ENCODE measurements around the gene ZNF595.
"Not testable (repeated sequence)": the region's sequence is repeated elsewhere in the genome, so short reads cannot be mapped to it uniquely, and the experiment has no call there.

ZNF595 gene

DNA sequence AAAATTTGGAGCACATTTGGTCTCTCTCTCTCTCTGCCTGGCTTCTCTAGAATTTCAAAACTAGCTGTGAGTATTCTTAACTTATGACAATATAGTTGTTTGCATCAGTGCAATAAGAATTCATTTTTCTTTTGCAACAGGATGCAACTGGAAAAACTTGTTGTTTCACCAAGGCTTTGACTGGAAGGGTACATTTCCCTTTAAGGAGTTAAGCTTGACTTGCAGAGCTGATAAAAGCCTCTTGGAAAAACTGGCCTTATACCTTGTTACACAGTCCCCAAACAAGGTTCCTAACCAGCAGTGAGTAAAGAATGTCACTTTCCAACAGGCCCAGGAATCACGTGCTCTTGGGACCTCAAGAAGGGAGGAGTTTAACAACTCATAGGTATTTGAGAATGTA lies 45.3 kb downstream of the ZNF595 start:
- WGBS, 2 experiments (ENCODE audit: insufficient coverage in 2 of 2), result 71% methylated on average over 1 of the region's 1 CpG; no CpG with 5 or more reads in 1 of the 2 experiments
- H3K9me3 ChIP-seq (ENCODE audit: control insufficient read depth, low read length), result peaks cover 58% of the 10 kb centered on the region
- no peaks in the 10 kb centered on the region for H3K4me1 ChIP-seq (ENCODE audit: control insufficient read depth, insufficient read depth, low read length, poor library complexity, severe bottlenecking)
- no peak overlapping the region for H3K27ac ChIP-seq (ENCODE audit: low read depth, low read length, severe bottlenecking)
- no peaks in the 10 kb centered on the region for H3K36me3 ChIP-seq (ENCODE audit: control insufficient read depth, insufficient read depth, low read length)
- no peak overlapping the region for H3K4me3 ChIP-seq (ENCODE audit: extremely low read depth, insufficient read depth, low read length, poor library complexity, severe bottlenecking)

DNA sequence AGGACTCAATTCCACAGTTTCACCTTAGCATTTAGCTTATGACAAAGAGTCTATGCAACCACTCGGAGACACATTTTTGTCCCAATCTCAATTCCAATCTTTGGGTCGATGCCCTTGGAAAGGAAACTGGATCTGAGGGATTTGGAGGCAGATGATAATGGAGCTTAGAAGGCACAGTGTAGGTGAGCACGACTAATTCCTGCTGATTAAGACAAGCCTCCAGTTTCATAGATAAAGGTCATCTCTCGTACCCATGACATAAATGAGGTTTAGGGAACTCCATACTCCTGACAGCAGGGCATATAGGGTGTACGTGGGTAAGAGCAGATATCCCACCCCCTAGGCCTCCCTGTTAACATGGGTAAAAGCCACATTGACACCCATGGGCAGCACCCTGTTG lies 46.7 kb downstream of the ZNF595 start:
- Histone ChIP-seq H3K9me3 (ENCODE audit: control insufficient read depth, low read length) (peaks cover 43% of the 10 kb centered on the region), H3K27ac (ENCODE audit: low read depth, low read length, severe bottlenecking) (no peak overlapping the region), H3K4me1 (ENCODE audit: control insufficient read depth, insufficient read depth, low read length, poor library complexity, severe bottlenecking) (no peaks in the 10 kb centered on the region), H3K36me3 (ENCODE audit: control insufficient read depth, insufficient read depth, low read length) (no peaks in the 10 kb centered on the region), H3K4me3 (ENCODE audit: extremely low read depth, insufficient read depth, low read length, poor library complexity, severe bottlenecking) (no peak overlapping the region)
- WGBS, 2 experiments (ENCODE audit: insufficient coverage in 2 of 2), result 67% methylated on average over 1 of the region's 5 CpGs; no CpG with 5 or more reads in 1 of the 2 experiments

DNA sequence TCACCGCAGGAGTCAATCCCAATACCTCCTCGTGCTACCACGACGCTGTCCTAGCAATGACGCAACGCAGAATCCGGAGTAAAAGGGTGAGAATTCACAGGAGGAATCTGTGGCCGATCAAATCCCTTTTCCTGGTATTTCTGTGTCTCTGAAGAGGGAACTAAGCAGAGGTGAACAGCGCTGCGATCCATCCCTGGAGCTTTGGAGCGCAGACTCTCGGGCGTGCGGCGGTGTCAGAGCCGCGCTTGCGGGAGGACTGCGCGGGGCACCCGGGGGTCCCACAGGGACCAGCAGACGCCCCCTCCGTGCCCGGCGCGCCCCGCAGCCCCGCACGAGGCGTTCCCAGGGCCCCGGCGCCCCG lies 53.9 kb downstream of the ZNF595 start:
- Histone ChIP-seq H3K4me3 (ENCODE audit: extremely low read depth, insufficient read depth, low read length, poor library complexity, severe bottlenecking) (no peak overlapping the region), H3K4me1 (ENCODE audit: control insufficient read depth, insufficient read depth, low read length, poor library complexity, severe bottlenecking) (no peaks in the 10 kb centered on the region), H3K9me3 (ENCODE audit: control insufficient read depth, low read length) (peaks cover 25% of the 10 kb centered on the region), H3K27ac (ENCODE audit: low read depth, low read length, severe bottlenecking) (no peak overlapping the region), H3K36me3 (ENCODE audit: control insufficient read depth, insufficient read depth, low read length) (no peaks in the 10 kb centered on the region)
- 56 to 73% methylated on average over 21 to 33 of the region's 33 CpGs for WGBS, 2 experiments (ENCODE audit: insufficient coverage in 2 of 2)

DNA sequence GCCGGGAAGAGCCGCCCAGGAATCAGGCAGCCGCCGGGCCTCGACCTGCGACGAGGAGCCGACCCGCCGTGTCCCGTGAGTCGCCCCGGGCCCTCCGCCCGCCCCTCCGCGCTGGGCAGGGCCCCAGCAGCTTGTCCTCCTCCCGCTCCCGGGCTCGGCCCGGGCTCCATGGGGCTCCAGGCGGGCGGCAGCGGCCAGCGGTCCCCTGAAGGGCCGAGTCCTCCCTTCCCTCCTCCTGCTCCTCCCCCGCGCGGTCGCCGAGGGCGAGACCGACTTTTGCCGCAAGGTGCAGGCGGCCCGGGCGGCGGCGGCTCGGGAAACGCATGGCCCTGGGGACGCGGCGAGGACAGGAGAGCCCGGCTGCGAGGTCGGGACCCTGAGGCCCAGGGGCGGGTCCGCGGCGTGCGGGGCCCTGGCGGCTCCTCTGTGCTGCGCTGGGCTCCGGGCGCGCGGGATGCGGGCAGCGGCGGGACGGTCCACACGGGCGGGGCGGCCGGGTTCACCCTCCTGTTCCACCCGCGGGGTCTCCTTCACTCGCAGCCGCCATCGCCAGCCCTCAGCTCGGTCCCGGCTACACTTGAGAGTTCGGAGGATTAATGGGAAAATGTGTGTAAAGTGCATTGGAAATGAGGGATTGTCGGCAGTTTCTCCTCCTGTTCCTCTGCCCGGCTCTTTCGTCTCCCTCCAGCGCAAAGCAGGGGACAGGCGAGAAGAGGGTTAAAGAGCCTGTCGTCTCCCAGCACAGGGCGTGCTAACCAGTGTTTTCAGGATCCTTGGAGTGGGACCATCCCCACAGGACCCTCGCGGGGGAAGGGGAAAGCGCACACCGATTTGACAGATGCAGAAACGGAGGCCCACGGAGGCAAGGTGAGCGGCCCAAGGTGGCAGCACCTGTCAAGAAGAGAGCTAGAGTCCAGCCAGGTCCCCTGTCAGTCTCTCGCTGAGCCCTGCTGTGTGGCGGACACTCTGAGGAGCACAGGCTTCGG lies 54.6 kb downstream of the ZNF595 start:
- Histone ChIP-seq H3K4me3 (ENCODE audit: extremely low read depth, insufficient read depth, low read length, poor library complexity, severe bottlenecking) (no peak overlapping the region), H3K4me1 (ENCODE audit: control insufficient read depth, insufficient read depth, low read length, poor library complexity, severe bottlenecking) (no peaks in the 10 kb centered on the region), H3K9me3 (ENCODE audit: control insufficient read depth, low read length) (peaks cover 26% of the 10 kb centered on the region), H3K27ac (ENCODE audit: low read depth, low read length, severe bottlenecking) (no peak overlapping the region), H3K36me3 (ENCODE audit: control insufficient read depth, insufficient read depth, low read length) (no peaks in the 10 kb centered on the region)
- 21 to 31% methylated on average over 69 to 76 of the region's 91 CpGs for WGBS, 2 experiments (ENCODE audit: insufficient coverage in 2 of 2)

DNA sequence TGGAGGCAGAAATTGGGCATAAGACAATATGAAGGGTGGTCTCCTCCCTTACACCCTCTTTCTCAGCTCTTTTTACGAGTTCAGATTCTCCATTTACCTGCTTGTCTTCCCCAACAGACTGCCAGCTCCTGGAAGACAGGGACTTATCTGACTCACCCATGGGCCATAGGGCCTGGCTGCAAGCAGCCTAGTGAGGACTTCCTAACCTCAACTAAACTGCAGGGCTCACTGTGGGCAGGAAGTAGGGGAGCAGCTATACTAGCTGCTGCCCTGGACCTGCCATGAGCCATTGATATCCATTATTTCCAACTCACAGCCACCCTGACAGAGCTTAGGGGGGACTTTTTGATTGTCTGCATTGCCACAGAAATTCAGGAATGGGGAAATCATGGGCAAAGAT lies 59.6 kb downstream of the ZNF595 start:
- Histone ChIP-seq H3K27ac (ENCODE audit: low read depth, low read length, severe bottlenecking) (no peak overlapping the region), H3K4me1 (ENCODE audit: control insufficient read depth, insufficient read depth, low read length, poor library complexity, severe bottlenecking) (no peaks in the 10 kb centered on the region), H3K4me3 (ENCODE audit: extremely low read depth, insufficient read depth, low read length, poor library complexity, severe bottlenecking) (no peak overlapping the region), H3K9me3 (ENCODE audit: control insufficient read depth, low read length) (peaks cover 25% of the 10 kb centered on the region), H3K36me3 (ENCODE audit: control insufficient read depth, insufficient read depth, low read length) (no peaks in the 10 kb centered on the region)
- WGBS, 2 experiments (ENCODE audit: insufficient coverage in 2 of 2), result 60 to 80% methylated on average over 1 of the region's 1 CpG

DNA sequence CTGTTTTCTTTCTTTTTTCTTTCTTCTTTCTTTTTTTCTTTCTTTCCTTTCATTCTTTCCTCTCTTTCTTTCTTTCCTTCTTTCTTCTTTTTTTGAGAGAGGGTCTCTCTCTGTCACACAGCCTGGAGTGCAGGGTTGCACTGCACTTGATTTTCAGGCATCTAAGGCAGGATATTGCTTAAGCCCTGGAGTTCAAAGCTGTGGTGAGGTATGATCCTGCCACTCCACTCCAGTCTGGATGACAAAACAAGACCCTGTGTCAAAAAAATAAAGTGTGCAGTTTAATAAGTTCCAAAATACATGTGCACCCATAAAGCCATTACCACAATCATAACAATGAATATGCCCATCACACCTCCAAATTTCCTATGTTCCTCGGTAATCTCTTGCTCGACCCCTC lies 60.6 kb downstream of the ZNF595 start:
- H3K4me1 ChIP-seq (ENCODE audit: control insufficient read depth, insufficient read depth, low read length, poor library complexity, severe bottlenecking), result no peaks in the 10 kb centered on the region
- H3K4me3 ChIP-seq (ENCODE audit: extremely low read depth, insufficient read depth, low read length, poor library complexity, severe bottlenecking), result no peak overlapping the region
- H3K9me3 ChIP-seq (ENCODE audit: control insufficient read depth, low read length), result peaks cover 24% of the 10 kb centered on the region
- WGBS, 2 experiments (ENCODE audit: insufficient coverage in 2 of 2), result 60 to 77% methylated on average over 2 of the region's 2 CpGs
- no peaks in the 10 kb centered on the region for H3K36me3 ChIP-seq (ENCODE audit: control insufficient read depth, insufficient read depth, low read length)
- H3K27ac ChIP-seq (ENCODE audit: low read depth, low read length, severe bottlenecking), result no peak overlapping the region

DNA sequence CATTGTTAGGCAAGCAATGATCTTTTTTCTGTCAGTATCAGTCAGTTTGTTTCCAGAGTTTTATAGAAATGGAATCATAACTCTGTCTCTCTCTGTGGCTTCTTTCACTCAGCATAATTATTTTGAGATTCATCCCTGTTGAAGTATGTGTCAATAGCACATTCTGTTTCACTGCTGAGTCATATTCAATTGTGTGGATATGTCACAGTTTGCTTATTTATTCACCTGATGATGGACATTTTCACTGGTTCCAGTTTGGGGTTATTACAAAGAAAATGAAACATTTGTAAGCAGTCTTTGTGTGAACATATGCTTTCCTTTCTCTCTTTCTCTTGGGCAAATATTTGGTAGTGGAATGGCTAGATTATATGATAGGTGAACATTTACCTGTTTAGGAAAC lies 61.0 kb downstream of the ZNF595 start:
- no peaks in the 10 kb centered on the region for H3K4me1 ChIP-seq (ENCODE audit: control insufficient read depth, insufficient read depth, low read length, poor library complexity, severe bottlenecking)
- peaks cover 20% of the 10 kb centered on the region for H3K9me3 ChIP-seq (ENCODE audit: control insufficient read depth, low read length)
- H3K36me3 ChIP-seq (ENCODE audit: control insufficient read depth, insufficient read depth, low read length), result no peaks in the 10 kb centered on the region
- no peak overlapping the region for H3K27ac ChIP-seq (ENCODE audit: low read depth, low read length, severe bottlenecking)
- H3K4me3 ChIP-seq (ENCODE audit: extremely low read depth, insufficient read depth, low read length, poor library complexity, severe bottlenecking), result no peak overlapping the region

DNA sequence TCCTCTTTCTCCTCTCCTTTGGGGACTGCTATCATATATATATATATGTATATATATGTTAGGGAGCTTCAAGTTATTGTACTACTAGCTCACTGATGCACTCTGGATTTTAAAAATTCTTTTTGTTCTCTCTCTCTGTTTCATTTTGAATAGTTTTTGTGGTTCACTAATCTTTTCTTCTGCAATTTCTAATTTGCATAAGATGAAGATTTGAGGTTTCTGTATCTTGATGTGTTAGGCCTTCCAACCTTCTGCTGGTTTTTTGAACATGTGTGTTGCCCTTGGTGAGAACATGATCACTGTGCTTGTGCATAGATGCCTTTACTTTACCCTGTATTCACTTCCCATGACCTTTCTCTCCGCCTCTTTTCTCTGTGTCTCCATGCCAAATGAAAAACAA lies 63.4 kb downstream of the ZNF595 start:
- no peak overlapping the region for H3K27ac ChIP-seq (ENCODE audit: low read depth, low read length, severe bottlenecking)
- 83% methylated on average over 1 of the region's 1 CpG; no CpG with 5 or more reads in 1 of the 2 experiments for WGBS, 2 experiments (ENCODE audit: insufficient coverage in 2 of 2)
- H3K36me3 ChIP-seq (ENCODE audit: control insufficient read depth, insufficient read depth, low read length), result no peaks in the 10 kb centered on the region
- no peak overlapping the region for H3K4me3 ChIP-seq (ENCODE audit: extremely low read depth, insufficient read depth, low read length, poor library complexity, severe bottlenecking)
- peaks cover 18% of the 10 kb centered on the region for H3K9me3 ChIP-seq (ENCODE audit: control insufficient read depth, low read length)
- H3K4me1 ChIP-seq (ENCODE audit: control insufficient read depth, insufficient read depth, low read length, poor library complexity, severe bottlenecking), result no peaks in the 10 kb centered on the region

DNA sequence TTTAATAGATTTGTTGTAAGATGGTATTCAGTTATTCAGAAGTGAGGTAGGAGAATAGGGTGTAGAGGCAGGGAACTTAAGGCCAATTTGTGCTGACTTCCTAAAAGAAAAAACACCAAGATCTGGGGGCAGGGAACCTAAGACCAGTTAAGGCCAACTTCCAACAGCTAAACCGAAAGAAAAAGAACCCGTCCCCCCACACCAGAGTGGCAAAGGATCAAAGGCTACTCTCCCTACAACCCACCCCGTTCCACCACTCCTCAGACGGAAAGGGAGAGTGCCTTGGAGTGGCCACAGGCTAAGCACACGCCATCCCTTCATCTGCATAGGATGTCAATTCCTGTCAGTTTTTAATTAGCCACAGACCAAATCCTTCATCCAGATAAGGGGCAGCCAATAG lies 67.5 kb downstream of the ZNF595 start:
- WGBS, 2 experiments (ENCODE audit: insufficient coverage in 2 of 2), result 89 to 94% methylated on average over 2 to 4 of the region's 5 CpGs
- H3K4me3 ChIP-seq (ENCODE audit: extremely low read depth, insufficient read depth, low read length, poor library complexity, severe bottlenecking), result no peak overlapping the region
- H3K27ac ChIP-seq (ENCODE audit: low read depth, low read length, severe bottlenecking), result no peak overlapping the region
- no peaks in the 10 kb centered on the region for H3K4me1 ChIP-seq (ENCODE audit: control insufficient read depth, insufficient read depth, low read length, poor library complexity, severe bottlenecking)
- peaks cover 2% of the 10 kb centered on the region for H3K36me3 ChIP-seq (ENCODE audit: control insufficient read depth, insufficient read depth, low read length)
- H3K9me3 ChIP-seq (ENCODE audit: control insufficient read depth, low read length), result peaks cover 11% of the 10 kb centered on the region

DNA sequence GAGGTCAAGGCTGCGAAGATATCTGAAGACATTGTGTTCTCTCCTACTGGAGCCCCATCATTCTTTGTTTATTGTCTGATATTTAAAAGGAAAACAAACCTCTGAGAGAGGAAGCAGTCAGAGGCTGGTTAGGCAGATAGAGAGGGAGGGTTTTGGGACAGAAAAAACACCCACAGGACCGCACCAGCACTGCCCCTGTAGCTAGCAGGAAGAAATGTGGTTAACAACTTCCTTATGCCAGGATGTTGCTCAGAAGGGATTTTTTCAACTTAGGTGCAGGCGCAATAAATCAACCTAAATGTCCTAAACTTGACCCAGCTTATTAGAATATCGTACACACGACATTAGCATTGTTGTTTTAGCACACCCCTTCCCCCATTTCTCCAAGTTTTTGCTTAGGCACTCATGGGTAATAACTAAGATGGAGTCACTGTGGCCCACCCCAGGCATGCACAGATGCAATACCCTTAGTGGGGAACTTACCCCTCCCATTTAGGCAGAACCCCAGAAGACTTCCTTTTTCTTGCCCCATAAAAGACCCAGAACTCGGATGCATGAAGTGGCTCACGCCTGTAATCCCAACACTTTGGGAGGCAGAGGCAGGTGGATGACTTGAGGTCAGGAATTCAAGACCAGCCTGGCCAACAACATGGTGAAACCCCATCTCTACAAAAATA lies 68.4 kb downstream of the ZNF595 start:
- Histone ChIP-seq H3K27ac (ENCODE audit: low read depth, low read length, severe bottlenecking) (no peak overlapping the region), H3K36me3 (ENCODE audit: control insufficient read depth, insufficient read depth, low read length) (peaks cover 11% of the 10 kb centered on the region), H3K4me3 (ENCODE audit: extremely low read depth, insufficient read depth, low read length, poor library complexity, severe bottlenecking) (no peak overlapping the region), H3K9me3 (ENCODE audit: control insufficient read depth, low read length) (peaks cover 13% of the 10 kb centered on the region), H3K4me1 (ENCODE audit: control insufficient read depth, insufficient read depth, low read length, poor library complexity, severe bottlenecking) (no peaks in the 10 kb centered on the region)
- WGBS, 2 experiments (ENCODE audit: insufficient coverage in 2 of 2), result 78 to 88% methylated on average over 3 to 5 of the region's 7 CpGs

DNA sequence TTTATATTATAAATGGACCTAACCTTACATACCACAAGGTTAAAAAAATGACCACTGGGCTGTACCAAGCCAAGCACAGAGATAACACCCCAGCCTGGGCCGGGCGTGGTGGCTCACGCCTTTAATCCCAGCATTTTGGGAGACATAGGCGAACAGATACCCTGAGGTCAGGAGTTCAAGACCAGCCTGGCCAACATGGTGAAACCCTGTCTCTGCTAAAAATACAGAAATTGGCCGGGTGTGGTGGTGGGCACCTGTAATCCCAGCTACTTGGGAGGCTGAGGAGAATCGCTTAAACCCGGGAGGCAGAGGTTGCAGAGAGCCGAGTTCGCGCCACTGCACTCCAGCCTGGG lies 70.8 kb downstream of the ZNF595 start:
- H3K9me3 ChIP-seq (ENCODE audit: control insufficient read depth, low read length), result peaks cover 30% of the 10 kb centered on the region
- not testable (repeated sequence) for H3K27ac ChIP-seq (ENCODE audit: low read depth, low read length, severe bottlenecking); H3K4me1 ChIP-seq (ENCODE audit: control insufficient read depth, insufficient read depth, low read length, poor library complexity, severe bottlenecking)
- H3K36me3 ChIP-seq (ENCODE audit: control insufficient read depth, insufficient read depth, low read length), result peaks cover 34% of the 10 kb centered on the region
- WGBS, 2 experiments (ENCODE audit: insufficient coverage in 2 of 2), result 49 to 53% methylated on average over 10 of the region's 10 CpGs
- H3K4me3 ChIP-seq (ENCODE audit: extremely low read depth, insufficient read depth, low read length, poor library complexity, severe bottlenecking), result peak overlapping the region; percentile 77

Data from mesodermal cell (in vitro differentiated cells).